ENCODE measurements around the gene RESP18. TPM values are rescaled to one million over a fixed set of nuclear protein-coding genes. Genes with fewer than 3 reads are reported as not detected.

RESP18 gene
- total RNA-seq, 2 donors from 2014 or later = not detected

DNA sequence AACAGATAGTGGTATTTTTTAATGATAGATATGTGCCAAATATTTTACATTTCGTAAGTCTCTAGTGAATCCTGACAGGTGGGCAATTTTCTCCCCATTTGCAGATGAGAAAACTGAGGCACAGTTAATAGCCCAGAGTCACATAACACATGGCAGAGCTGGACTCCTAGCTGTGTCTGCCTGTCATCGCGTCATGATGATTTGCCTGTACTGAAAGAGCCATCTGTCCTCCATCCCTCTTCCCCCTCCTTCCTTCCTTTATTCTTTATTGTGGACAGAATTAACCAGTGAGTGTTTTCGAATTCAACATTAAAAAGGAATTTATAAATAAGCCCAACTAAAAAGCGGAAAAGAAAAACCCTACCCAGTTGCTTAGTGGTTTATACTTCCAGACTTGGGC, 50.2 kb downstream of the RESP18 start:
- peaks cover 46% of the 10 kb centered on the region for H3K36me3 ChIP-seq
- TF ChIP-seq, protein P1, sequence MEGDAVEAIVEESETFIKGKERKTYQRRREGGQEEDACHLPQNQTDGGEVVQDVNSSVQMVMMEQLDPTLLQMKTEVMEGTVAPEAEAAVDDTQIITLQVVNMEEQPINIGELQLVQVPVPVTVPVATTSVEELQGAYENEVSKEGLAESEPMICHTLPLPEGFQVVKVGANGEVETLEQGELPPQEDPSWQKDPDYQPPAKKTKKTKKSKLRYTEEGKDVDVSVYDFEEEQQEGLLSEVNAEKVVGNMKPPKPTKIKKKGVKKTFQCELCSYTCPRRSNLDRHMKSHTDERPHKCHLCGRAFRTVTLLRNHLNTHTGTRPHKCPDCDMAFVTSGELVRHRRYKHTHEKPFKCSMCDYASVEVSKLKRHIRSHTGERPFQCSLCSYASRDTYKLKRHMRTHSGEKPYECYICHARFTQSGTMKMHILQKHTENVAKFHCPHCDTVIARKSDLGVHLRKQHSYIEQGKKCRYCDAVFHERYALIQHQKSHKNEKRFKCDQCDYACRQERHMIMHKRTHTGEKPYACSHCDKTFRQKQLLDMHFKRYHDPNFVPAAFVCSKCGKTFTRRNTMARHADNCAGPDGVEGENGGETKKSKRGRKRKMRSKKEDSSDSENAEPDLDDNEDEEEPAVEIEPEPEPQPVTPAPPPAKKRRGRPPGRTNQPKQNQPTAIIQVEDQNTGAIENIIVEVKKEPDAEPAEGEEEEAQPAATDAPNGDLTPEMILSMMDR (IDR thresholded peaks at IDR 0.05) = no peak
- H3K4me3 ChIP-seq = no peak overlapping the region
- H3K27me3 ChIP-seq = no peaks in the 10 kb centered on the region
- no peak for DNase-seq (ENCODE audit: low spot score)
- no peak overlapping the region for H3K27ac ChIP-seq
- peaks cover 0 to 38% of the 10 kb centered on the region in 2 donors for H3K4me1 ChIP-seq
- H3K9me3 ChIP-seq = no peaks in the 10 kb centered on the region

DNA sequence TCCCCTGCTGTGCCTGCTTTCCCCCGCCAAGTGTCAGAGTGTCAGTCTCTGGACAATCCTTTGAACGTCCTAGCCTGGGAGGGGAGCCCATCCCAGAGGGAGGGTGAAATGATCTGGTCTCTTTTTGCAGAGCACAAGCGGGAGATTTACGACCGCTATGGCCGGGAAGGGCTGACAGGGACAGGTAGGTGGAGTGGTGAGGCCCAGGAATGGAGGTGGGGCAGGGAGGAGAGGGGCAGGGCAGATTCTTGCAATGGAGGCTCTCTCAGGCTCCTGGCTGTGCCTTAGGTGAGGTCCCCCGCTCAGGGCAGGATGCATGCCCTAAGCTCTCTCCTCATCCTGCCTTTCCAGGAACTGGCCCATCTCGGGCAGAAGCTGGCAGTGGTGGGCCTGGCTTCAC, 51.0 kb downstream of the RESP18 start:
- peaks cover 46% of the 10 kb centered on the region for H3K36me3 ChIP-seq
- TF ChIP-seq, protein P1 (IDR thresholded peaks at IDR 0.05) = no peak

DNA sequence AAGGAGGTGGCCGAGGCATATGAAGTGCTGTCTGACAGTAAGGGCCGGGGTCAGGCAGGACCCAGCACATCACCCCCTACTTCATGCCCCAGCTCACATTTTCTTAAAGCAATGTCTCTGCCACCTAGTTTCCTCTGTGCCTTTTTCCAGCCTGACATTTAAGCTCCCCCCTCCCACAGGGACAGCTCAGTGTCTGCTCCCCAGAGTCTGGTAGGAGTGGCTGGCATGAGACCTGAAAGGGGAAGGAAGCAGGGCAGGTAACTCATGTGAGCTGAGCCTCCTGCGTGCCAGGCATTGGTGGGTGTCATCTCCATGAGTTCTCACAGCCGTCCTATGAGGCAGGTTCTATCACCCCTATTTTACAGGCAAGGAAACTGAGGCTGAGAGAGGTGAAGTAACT, 51.9 kb downstream of the RESP18 start:
- Histone ChIP-seq H3K36me3 (peaks cover 46% of the 10 kb centered on the region), H3K27ac (peak overlapping the region; percentile 97 to 99), H3K4me3 (no peak overlapping the region), H3K9me3 (no peaks in the 10 kb centered on the region), H3K27me3 (no peaks in the 10 kb centered on the region), H3K4me1 (peaks cover 0 to 31% of the 10 kb centered on the region in 2 donors)
- DNase-seq (ENCODE audit: low spot score) = no peak
- TF ChIP-seq, protein P1 (IDR thresholded peaks at IDR 0.05) = no peak

More for the DNA sequence above, 51.0 kb downstream of the RESP18 start:
- Histone ChIP-seq H3K27ac (no peak overlapping the region), H3K4me3 (no peak overlapping the region), H3K4me1 (peaks cover 0 to 36% of the 10 kb centered on the region in 2 donors), H3K27me3 (no peaks in the 10 kb centered on the region), H3K9me3 (no peaks in the 10 kb centered on the region)
- no peak for DNase-seq (ENCODE audit: low spot score)

DNA sequence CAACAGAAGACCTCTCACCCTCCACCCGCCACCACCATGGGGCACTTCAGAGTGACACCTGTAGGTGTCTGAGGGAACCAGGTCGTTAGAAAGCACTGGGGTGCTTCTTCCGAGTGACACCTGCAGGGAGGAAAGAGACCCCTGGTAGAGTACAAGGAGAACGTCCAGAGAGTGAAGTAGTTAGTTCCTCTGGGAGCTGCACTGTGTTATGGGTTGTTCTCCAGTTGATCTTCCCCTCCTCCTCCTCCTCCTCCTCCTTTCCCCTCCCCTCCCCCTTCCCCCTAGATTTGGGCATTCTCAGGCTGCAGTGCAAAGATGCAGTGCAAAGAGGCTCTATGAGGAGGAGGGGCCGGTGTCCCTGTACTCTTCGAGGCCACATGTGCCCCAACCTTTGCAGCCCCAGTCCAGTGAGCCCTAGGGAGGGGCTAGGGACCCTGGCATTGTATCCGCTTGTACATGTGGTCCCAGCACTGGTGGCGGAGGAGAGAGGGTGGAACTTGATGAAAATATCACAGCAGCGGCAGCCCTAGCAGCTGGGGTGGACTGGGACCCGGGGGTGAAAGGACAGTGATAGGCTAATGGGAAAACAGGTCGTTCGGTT, 52.5 kb downstream of the RESP18 start:
- Histone ChIP-seq H3K36me3 (peaks cover 41% of the 10 kb centered on the region), H3K4me3 (peak overlapping the region; percentile 80 to 85), H3K27me3 (no peaks in the 10 kb centered on the region), H3K9me3 (no peaks in the 10 kb centered on the region), H3K4me1 (peaks cover 0 to 31% of the 10 kb centered on the region in 2 donors), H3K27ac (peak overlapping the region; percentile 97 to 99)
- TF ChIP-seq, protein P1 (IDR thresholded peaks at IDR 0.05) = no peak
- no peak for DNase-seq (ENCODE audit: low spot score)

DNA sequence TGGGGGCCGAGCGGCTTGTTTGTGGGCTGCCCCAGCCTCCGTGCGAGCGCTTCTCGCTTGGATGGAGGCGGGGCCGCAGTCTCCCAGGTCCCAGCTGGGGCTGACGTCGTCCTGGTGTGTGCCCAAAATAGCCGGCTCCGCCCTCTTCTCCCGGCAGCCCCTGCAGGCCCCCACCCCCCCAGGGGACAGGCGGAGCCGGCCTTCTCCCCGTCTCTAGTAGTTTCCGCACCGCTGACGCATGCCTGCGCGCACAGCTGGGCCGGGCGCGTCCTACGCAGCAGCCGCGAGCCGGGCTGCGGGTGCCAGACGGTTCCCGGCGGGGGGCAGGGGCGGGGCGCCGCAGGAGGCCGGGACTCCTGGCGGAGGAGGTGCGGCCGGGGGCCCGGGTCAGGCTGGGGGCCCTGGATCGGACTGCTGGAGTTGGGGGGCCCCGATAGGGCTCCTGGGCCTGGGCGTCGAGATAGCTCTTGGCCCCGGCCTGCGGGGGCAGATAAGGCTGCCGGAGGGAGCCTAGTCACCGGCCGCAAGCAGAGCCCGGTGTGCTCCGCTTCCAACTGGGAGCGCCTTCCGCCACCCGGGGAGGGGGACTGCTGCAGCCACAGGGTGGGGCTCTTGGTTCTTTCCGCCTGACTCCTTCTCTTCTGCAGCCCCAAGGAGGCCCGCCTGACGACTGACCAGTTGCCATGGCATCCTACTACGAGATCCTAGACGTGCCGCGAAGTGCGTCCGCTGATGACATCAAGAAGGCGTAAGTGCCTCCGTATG, 53.2 kb downstream of the RESP18 start, which contains the start of gene DNAJB2:
DNAJB2 (plus strand) TSS at position 216 of the 765 bp plus-strand sequence; CDS start at position 684, 468 bp downstream.
- TF ChIP-seq, protein P1 (IDR thresholded peaks at IDR 0.05) = peak in 1 of 2 donors; percentile 21
- peaks cover 34% of the 10 kb centered on the region for H3K36me3 ChIP-seq
- H3K9me3 ChIP-seq = no peaks in the 10 kb centered on the region
- H3K4me3 ChIP-seq = peak within 1 kb of the TSS; percentile 80 to 85
- peak within 1 kb of the TSS; percentile 97 to 99 for H3K27ac ChIP-seq
- H3K4me1 ChIP-seq = peaks cover 0 to 34% of the 10 kb centered on the region in 2 donors
- no peaks in the 10 kb centered on the region for H3K27me3 ChIP-seq
- DNase-seq (ENCODE audit: low spot score) = peak; percentile 98
